ENCODE measurements around the gene SLC34A1. TPM values are rescaled to one million over a fixed set of nuclear protein-coding genes. Genes with fewer than 3 reads are reported as not detected.

SLC34A1 gene
- total RNA-seq = not detected in 2 replicates

GRCh38 chr5:177384134-177384533 is at the start of gene SLC34A1:
TSS of gene SLC34A1 (plus strand) at chr5:177384434. CDS start at chr5:177385742, 1,308 bp downstream.

GRCh38 chr5:177351392-177352329 is 32.6 kb upstream of the SLC34A1 start, which contains the start of gene LMAN2:
TSS of gene LMAN2 (minus strand) at chr5:177351668. CDS start at chr5:177351647, 21 bp downstream.

GRCh38 chr5:177357459-177358351 is 26.5 kb upstream of the SLC34A1 start, which contains the start of gene RGS14:
TSS of gene RGS14 (plus strand) at chr5:177357924. CDS start at chr5:177358025, 101 bp downstream.

GRCh38 chr5:177399997-177400868 is 16.0 kb downstream of the SLC34A1 start, which contains the start of gene PFN3:
TSS of gene PFN3 (minus strand) at chr5:177400661. CDS start at chr5:177400576, 85 bp downstream.

GRCh38 chr5:177409043-177409801 is 25.0 kb downstream of the SLC34A1 start, which contains the start of gene F12:
TSS of gene F12 (minus strand) at chr5:177409564. CDS start at chr5:177409527, 37 bp downstream.

GRCh38 chr5:177426566-177427210 is 42.5 kb downstream of the SLC34A1 start, which contains the start of gene GRK6:
TSS of gene GRK6 (plus strand) at chr5:177426676. CDS start at chr5:177426846, 170 bp downstream.

GRCh38 chr5:177446200-177447065 is 62.2 kb downstream of the SLC34A1 start, which contains the start of gene PRR7:
TSS of gene PRR7 (plus strand) at chr5:177446814. CDS start at chr5:177455068, 8,254 bp downstream.

Other genes with a start within 250 kb of the SLC34A1 start
- 17.9 and 25.5 TPM in 2 replicates for gene RAB24, start 80.7 kb upstream of the SLC34A1 start, total RNA-seq
- 79.6 and 79.9 TPM in 2 replicates for gene PRELID1, start 80.6 kb upstream of the SLC34A1 start, total RNA-seq
- gene MXD3, start 72.5 kb upstream of the SLC34A1 start, total RNA-seq = 1.2 and 4.1 TPM in 2 replicates
- gene LMAN2, start 32.8 kb upstream of the SLC34A1 start, total RNA-seq = 494 and 696 TPM in 2 replicates
- 3.9 and 4.2 TPM in 2 replicates for gene RGS14, start 26.5 kb upstream of the SLC34A1 start, total RNA-seq
- not detected in 2 replicates for gene PFN3, start 16.2 kb downstream of the SLC34A1 start, total RNA-seq
- 0.51 and 0.89 TPM in 2 replicates for gene F12, start 25.1 kb downstream of the SLC34A1 start, total RNA-seq
- 14.6 and 26.1 TPM in 2 replicates for gene GRK6, start 42.2 kb downstream of the SLC34A1 start, total RNA-seq
- 6.2 and 9.5 TPM in 2 replicates for gene PRR7, start 62.4 kb downstream of the SLC34A1 start, total RNA-seq
- gene DBN1, start 89.2 kb downstream of the SLC34A1 start, total RNA-seq = 108 and 180 TPM in 2 replicates
- gene PDLIM7, start 113.2 kb downstream of the SLC34A1 start, total RNA-seq = 167 and 241 TPM in 2 replicates
- 3.3 and 8.4 TPM in 2 replicates for gene DOK3, start 125.4 kb downstream of the SLC34A1 start, total RNA-seq
- gene DDX41, start 132.5 kb downstream of the SLC34A1 start, total RNA-seq = 88.5 and 128 TPM in 2 replicates
- gene FAM193B, start 170.1 kb downstream of the SLC34A1 start, total RNA-seq = 17.2 and 24.9 TPM in 2 replicates
- gene TMED9, start 207.8 kb downstream of the SLC34A1 start, total RNA-seq = 354 and 386 TPM in 2 replicates
- gene B4GALT7, start 215.7 kb downstream of the SLC34A1 start, total RNA-seq = 72.1 and 94.4 TPM in 2 replicates